NCI-H2171 treated with DMSO at 0.1 percent for 48 hours (cell line): ENCODE measurements around the gene OTOS.
A peak's percentile ranks its signal among the peaks of the same experiment; 100 is the strongest.

Experiments used
- DNase-seq: peaks from one replicate; lab custom pipeline; 2025; lab: John Stamatoyannopoulos, UW

OTOS gene

GRCh38 chr2:240140511-240140910 is at the start of gene OTOS:
OTOS (minus strand) TSS chr2:240140658; CDS start chr2:240140326, 332 bp downstream.
- no peak for DNase-seq

- no peak for DNase-seq
Observed at GRCh38 chr2:240189686-240190085, 49.2 kb upstream of the OTOS start.

- DNase-seq = no peak
Observed at GRCh38 chr2:240187989-240188590, 47.6 kb upstream of the OTOS start.

GRCh38 chr2:240186191-240186725 is 45.8 kb upstream of the OTOS start:
- DNase-seq = no peak

- no peak for DNase-seq
Observed at GRCh38 chr2:240184656-240185055, 44.2 kb upstream of the OTOS start.

- DNase-seq = no peak
Observed at GRCh38 chr2:240183875-240184590, 43.6 kb upstream of the OTOS start.

- DNase-seq = peak; percentile 74
Observed at GRCh38 chr2:240183006-240183874, 42.8 kb upstream of the OTOS start.

- DNase-seq = no peak
Observed at GRCh38 chr2:240182476-240182875, 42.0 kb upstream of the OTOS start.

- DNase-seq = no peak
Observed at GRCh38 chr2:240182001-240182400, 41.5 kb upstream of the OTOS start.

GRCh38 chr2:240179941-240180666 is 39.6 kb upstream of the OTOS start:
- no peak for DNase-seq

GRCh38 chr2:240179186-240179815 is 38.8 kb upstream of the OTOS start:
- no peak for DNase-seq

- DNase-seq = no peak
Observed at GRCh38 chr2:240178564-240178963, 38.1 kb upstream of the OTOS start.

- DNase-seq = no peak
Observed at GRCh38 chr2:240174496-240174895, 34.0 kb upstream of the OTOS start.

- DNase-seq = no peak
Observed at GRCh38 chr2:240172071-240172895, 31.8 kb upstream of the OTOS start.

GRCh38 chr2:240170883-240171282 is 30.4 kb upstream of the OTOS start:
- no peak for DNase-seq

GRCh38 chr2:240170354-240170735 is 29.9 kb upstream of the OTOS start:
- DNase-seq = no peak

GRCh38 chr2:240169486-240170353 is 29.3 kb upstream of the OTOS start:
- DNase-seq = no peak

- no peak for DNase-seq
Observed at GRCh38 chr2:240168546-240169361, 28.3 kb upstream of the OTOS start.

GRCh38 chr2:240168041-240168440 is 27.6 kb upstream of the OTOS start:
- no peak for DNase-seq
